Ovary (tissue), 3 donors: ENCODE results near the gene TAF4.

Experiments used
- CTCF ChIP-seq, 3 donors: fragments of 450-650 bp in 2 of 3; fragments of 200-600 bp in 1 of 3; IDR thresholded peaks; one replicate each; pipeline versions ENCODE4 v1.5.1 to v1.8.0; 2016 to 2022; ENCODE audit warnings: antibody characterized with exemption in 3 of 3, mild to moderate bottlenecking in 1 of 3
- EP300 ChIP-seq: sonication (generic); formaldehyde crosslinking; IDR thresholded peaks from one replicate; pipeline ENCODE4 v1.6.1; 2017; ENCODE audit warnings: antibody characterized with exemption
- POLR2A ChIP-seq: fragments of 450-650 bp; IDR thresholded peaks from one replicate; pipeline ENCODE4 v1.6.1; 2017; ENCODE audit warnings: antibody characterized with exemption, mild to moderate bottlenecking, moderate library complexity
- donor health status: DM: no; HTN: no; CAD: no.

- TF ChIP-seq CTCF (IDR thresholded peaks at IDR 0.05) (no peak), POLR2A (no peak), EP300 (no peak)
Observed at GRCh38 chr20:61958773-61959700, 106.6 kb downstream of the TAF4 start.
